ENCODE data around the gene ENTPD7.

DNA sequence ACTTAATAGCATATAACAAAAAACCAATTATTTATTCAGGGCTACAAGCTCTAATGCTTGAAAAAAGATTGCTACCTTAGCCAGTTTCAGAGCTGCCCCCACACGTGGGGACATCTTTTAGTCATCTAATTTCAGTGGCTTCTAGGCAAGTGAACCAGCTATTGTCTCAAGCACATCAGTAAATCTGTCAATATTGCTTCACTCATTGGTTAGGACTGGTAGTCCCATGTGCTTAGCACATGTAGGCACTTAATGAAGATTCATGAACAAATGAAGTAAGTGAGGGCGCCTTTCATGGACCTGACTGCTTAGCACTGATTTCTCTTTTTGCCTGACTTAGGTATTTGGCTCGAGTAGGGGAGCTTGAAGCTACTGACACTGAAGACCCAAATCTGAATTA lies 19.6 kb downstream of the ENTPD7 start:
- TF ChIP-seq EP300 (IDR thresholded peaks at IDR 0.05; ENCODE audit: borderline replicate concordance) (no peak), CREB1 (IDR thresholded peaks at IDR 0.05; ENCODE audit: low read depth) (no peak), RAD21 (IDR thresholded peaks at IDR 0.05; ENCODE audit: low read depth) (no peak), TCF12 (IDR thresholded peaks at IDR 0.05; ENCODE audit: low read depth) (no peak), CEBPB (IDR thresholded peaks at IDR 0.05) (no peak), TAF1 (IDR thresholded peaks at IDR 0.05; ENCODE audit: low read depth) (no peak), TEAD4 (IDR thresholded peaks at IDR 0.05) (no peak)
- TF ChIP-seq, protein P1, sequence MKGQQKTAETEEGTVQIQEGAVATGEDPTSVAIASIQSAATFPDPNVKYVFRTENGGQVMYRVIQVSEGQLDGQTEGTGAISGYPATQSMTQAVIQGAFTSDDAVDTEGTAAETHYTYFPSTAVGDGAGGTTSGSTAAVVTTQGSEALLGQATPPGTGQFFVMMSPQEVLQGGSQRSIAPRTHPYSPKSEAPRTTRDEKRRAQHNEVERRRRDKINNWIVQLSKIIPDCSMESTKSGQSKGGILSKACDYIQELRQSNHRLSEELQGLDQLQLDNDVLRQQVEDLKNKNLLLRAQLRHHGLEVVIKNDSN (IDR thresholded peaks at IDR 0.05) = no peak
- TF ChIP-seq, protein P2, sequence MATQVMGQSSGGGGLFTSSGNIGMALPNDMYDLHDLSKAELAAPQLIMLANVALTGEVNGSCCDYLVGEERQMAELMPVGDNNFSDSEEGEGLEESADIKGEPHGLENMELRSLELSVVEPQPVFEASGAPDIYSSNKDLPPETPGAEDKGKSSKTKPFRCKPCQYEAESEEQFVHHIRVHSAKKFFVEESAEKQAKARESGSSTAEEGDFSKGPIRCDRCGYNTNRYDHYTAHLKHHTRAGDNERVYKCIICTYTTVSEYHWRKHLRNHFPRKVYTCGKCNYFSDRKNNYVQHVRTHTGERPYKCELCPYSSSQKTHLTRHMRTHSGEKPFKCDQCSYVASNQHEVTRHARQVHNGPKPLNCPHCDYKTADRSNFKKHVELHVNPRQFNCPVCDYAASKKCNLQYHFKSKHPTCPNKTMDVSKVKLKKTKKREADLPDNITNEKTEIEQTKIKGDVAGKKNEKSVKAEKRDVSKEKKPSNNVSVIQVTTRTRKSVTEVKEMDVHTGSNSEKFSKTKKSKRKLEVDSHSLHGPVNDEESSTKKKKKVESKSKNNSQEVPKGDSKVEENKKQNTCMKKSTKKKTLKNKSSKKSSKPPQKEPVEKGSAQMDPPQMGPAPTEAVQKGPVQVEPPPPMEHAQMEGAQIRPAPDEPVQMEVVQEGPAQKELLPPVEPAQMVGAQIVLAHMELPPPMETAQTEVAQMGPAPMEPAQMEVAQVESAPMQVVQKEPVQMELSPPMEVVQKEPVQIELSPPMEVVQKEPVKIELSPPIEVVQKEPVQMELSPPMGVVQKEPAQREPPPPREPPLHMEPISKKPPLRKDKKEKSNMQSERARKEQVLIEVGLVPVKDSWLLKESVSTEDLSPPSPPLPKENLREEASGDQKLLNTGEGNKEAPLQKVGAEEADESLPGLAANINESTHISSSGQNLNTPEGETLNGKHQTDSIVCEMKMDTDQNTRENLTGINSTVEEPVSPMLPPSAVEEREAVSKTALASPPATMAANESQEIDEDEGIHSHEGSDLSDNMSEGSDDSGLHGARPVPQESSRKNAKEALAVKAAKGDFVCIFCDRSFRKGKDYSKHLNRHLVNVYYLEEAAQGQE (IDR thresholded peaks at IDR 0.05; ENCODE audit: low read depth) = no peak
- TF ChIP-seq, protein P3, sequence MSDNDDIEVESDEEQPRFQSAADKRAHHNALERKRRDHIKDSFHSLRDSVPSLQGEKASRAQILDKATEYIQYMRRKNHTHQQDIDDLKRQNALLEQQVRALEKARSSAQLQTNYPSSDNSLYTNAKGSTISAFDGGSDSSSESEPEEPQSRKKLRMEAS (IDR thresholded peaks at IDR 0.05) = no peak

Measured in Ishikawa (cell line).